ENCODE results near the gene AKT2. TPM values are rescaled to one million over a fixed set of nuclear protein-coding genes. Genes with fewer than 3 reads are reported as not detected.
"Not testable (repeated sequence)": the region's sequence is repeated elsewhere in the genome, so short reads cannot be mapped to it uniquely, and the experiment has no call there.

Gene AKT2
- total RNA-seq = 46.4 and 77.0 TPM in 2 replicates

DNA sequence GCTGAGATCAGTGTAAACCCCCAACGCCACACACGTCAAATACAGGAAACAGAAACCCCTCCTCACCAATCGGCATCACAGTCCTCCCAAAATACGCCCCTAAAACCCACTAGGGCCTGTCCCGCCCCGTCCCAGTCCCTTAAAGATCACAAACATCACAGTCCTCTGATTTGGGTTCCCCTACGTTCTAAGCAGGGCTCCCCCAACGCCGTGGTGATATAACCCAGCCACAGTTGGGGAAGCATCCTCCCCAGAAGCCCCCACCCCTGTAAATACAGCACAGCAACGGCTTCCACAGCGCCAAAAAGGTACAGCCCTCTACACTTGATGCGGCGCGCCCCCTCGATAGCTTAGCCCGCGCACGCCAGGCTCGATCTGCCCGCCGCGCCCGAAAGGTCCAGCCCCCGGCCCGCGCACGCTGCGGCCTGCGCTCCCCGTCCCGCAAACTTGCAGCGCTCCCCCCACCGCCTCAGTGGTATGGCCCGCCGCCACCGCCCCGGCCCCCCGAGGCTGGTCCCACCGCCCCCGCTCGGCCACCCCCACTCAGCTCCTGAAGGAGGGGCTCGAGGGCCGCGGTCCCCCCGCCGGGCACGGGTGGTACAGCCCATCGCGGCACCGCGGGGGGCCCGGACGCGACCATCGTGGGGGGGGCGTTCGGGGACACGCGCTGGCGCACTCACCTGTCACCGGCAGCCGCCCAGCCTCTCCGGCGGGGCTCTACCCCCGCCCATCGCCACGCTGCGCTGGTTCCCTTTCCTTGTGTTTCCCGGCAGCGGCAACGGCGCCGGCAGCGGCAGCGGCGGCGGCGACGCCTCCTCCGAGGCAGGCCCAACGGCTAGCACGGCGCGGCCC lies at the start of gene AKT2:
Gene AKT2, minus strand, starts transcription at position 845 of the 852 bp plus-strand sequence. CDS start 20,078 bp downstream, outside the sequence.
- peak within 1 kb of the TSS; percentile 73 for H3K4me3 ChIP-seq (ENCODE audit: low read depth, low read length)
- no peak for DNase-seq (ENCODE audit: low read depth)
- TF ChIP-seq, protein P1, sequence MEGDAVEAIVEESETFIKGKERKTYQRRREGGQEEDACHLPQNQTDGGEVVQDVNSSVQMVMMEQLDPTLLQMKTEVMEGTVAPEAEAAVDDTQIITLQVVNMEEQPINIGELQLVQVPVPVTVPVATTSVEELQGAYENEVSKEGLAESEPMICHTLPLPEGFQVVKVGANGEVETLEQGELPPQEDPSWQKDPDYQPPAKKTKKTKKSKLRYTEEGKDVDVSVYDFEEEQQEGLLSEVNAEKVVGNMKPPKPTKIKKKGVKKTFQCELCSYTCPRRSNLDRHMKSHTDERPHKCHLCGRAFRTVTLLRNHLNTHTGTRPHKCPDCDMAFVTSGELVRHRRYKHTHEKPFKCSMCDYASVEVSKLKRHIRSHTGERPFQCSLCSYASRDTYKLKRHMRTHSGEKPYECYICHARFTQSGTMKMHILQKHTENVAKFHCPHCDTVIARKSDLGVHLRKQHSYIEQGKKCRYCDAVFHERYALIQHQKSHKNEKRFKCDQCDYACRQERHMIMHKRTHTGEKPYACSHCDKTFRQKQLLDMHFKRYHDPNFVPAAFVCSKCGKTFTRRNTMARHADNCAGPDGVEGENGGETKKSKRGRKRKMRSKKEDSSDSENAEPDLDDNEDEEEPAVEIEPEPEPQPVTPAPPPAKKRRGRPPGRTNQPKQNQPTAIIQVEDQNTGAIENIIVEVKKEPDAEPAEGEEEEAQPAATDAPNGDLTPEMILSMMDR (conservative IDR thresholded peaks at IDR 0.05; ENCODE audit: low read depth, low read length) = no peak

DNA sequence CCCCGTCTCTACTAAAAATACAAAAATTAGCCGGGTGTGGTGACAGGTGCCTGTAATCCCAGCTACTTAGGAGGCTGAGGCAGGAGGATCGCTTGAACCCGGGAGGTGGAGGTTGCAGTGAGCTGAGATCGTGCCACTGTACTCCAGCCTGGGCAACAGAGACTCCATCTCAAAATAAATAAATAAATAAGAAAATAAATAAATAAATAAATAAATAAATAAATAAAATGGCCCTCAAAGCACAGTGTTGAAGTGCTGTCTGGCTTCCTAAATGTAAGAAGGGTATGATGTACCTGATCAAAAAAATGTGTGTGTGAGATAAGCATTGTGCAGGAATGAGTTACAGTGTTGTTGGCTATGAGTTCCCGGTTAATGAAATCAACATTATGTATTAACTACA lies 47.9 kb upstream of the AKT2 start:
- H3K4me3 ChIP-seq (ENCODE audit: low read depth, low read length); DNase-seq (ENCODE audit: low read depth): not testable (repeated sequence)

DNA sequence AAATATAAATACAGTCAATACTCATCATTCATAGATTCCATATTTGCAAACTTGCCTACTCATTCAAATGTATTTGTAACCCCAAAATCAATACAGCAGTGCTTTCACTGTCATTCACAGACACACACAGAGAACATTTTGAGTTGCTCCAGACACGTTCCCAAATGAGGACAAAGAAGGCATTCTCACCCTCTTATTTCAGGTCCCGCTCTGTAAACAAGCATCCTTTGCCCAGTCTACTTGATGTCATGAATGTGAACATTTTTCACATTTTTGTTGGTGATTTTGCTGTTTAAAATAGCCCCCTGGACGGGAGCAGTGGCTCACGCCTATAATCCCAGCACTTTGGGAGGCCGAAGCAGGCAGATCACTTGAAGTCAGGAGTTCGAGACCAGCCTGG lies 47.5 kb upstream of the AKT2 start:
- no peak for DNase-seq (ENCODE audit: low read depth)
- TF ChIP-seq, protein P1 (conservative IDR thresholded peaks at IDR 0.05; ENCODE audit: low read depth, low read length) = no peak
- no peak overlapping the region for H3K4me3 ChIP-seq (ENCODE audit: low read depth, low read length)

DNA sequence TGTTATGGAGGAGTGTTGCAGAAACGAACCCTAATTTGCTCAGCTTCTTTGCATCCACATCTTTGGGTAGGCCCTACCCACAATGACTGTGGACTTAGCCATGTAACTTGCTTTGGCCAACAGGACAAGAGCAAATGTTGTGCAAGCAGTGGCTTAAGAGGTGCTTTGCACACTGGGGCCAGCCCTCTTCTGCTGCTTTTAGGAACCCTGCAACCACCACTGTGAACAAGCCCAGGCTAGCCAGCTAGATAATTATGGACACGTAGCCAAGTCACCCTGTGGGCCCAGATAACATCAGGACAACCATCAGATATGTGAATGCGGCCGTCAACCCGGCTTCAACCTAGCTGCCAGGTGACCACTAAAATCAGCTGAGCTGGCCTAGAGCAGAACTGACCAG lies 45.9 kb upstream of the AKT2 start:
- no peak for DNase-seq (ENCODE audit: low read depth)
- TF ChIP-seq, protein P1 (conservative IDR thresholded peaks at IDR 0.05; ENCODE audit: low read depth, low read length) = no peak
- H3K4me3 ChIP-seq (ENCODE audit: low read depth, low read length) = no peak overlapping the region

DNA sequence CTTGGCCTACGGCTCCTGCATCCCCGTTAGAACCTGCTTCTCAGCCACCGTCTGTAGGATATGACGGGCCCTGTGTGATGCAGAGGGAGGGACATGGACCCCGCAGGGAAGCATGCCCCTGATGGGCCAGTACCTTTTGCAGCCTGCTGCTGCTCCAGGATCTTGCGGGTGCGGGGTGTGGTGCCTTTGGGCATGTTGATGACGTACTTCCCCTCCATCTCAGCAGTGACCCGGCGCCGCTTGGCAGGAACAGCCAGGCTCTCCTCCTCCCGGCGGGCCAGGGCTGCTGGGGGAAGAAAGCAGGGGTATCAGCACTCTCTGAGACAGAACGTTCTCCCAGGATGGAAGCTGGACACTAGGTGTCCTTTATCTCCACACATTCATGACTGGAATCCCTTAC lies 41.1 kb upstream of the AKT2 start:
- H3K4me3 ChIP-seq (ENCODE audit: low read depth, low read length) = no peak overlapping the region
- no peak for DNase-seq (ENCODE audit: low read depth)
- TF ChIP-seq, protein P1 (conservative IDR thresholded peaks at IDR 0.05; ENCODE audit: low read depth, low read length) = no peak

DNA sequence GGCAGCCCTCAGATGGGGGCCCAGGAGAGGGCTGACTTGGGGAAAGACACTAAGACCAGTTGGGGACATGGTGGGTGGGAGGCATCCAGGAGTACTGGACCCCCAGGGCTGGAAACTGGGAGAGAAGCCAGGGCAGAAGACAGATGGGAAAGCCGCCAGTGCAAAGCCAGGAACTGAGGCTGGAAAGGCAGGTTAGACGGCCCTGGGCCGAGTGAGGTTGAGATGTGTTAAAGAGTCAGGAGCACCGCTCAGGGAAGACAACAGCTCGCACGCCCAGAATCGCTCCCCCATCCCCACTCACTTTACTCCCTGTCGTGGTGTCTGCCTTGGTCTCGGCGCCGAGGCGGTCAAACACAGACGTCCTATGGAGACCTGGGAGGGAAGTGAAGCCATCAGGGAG lies 38.6 kb upstream of the AKT2 start:
- DNase-seq (ENCODE audit: low read depth) = no peak
- TF ChIP-seq, protein P1 (conservative IDR thresholded peaks at IDR 0.05; ENCODE audit: low read depth, low read length) = no peak
- no peak overlapping the region for H3K4me3 ChIP-seq (ENCODE audit: low read depth, low read length)

DNA sequence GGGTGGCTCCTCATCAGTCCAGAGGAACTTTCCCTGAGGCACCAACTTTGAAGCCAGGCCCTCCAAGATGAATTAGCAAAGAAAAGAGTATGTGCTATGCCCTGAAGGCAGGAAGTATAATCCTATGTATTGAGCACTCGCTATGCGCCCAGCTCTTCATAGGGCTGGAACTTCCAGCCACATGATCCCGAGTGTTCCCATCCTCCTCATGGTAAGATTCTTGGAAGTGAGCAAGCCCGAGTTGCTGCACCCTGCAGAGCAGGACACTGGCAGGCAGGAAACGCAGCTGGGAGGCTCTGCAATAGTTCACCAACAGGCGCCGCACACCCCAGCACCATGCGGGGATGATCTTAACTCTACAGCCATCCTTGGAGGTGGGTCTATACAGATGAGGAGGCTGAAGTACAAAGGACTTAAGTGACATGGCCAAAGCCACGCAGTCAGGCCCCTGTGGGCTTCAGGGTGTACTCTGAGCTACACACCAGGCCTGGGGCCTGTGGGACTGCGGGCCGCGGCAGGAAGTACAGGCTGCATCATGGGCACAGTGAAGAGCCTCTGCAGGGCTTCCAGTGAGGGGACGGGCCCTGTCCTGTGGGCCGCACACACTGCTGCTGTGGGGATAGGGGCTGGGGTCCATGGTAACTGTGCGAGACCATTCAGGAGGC lies 37.9 kb upstream of the AKT2 start:
- no peak for DNase-seq (ENCODE audit: low read depth)
- TF ChIP-seq, protein P1 (conservative IDR thresholded peaks at IDR 0.05; ENCODE audit: low read depth, low read length) = no peak
- no peak overlapping the region for H3K4me3 ChIP-seq (ENCODE audit: low read depth, low read length)

Data from epithelial cell of proximal tubule (primary cell).